Hematopoietic multipotent progenitor cell treated with erythropoietin and hydrocortisone succinate and interleukin-3 and kit ligand, for 8 days (in vitro differentiated cells): ENCODE data around the gene MAGT1.
"Not testable (repeated sequence)": the region's sequence is repeated elsewhere in the genome, so short reads cannot be mapped to it uniquely, and the experiment has no call there.

Source experiments
- DNase-seq: peaks from one replicate; pipeline ENCODE4 v3.0.0-alpha.2; 2015

The MAGT1 gene

GRCh38 chrX:77821989-77822388, 73.2 kb downstream of the MAGT1 start:
- DNase-seq, result not testable (repeated sequence)

- DNase-seq, result no peak
These were observed 75.0 kb downstream of the MAGT1 start for GRCh38 chrX:77820091-77820727.

GRCh38 chrX:77814210-77814609, 81.0 kb downstream of the MAGT1 start:
- DNase-seq, result no peak

- DNase-seq, result no peak
These were observed 93.0 kb downstream of the MAGT1 start for GRCh38 chrX:77802201-77802600.

GRCh38 chrX:77795124-77795523, 100.1 kb downstream of the MAGT1 start:
- no peak for DNase-seq

- DNase-seq, result no peak
These were observed 101.3 kb downstream of the MAGT1 start for GRCh38 chrX:77793946-77794345.

GRCh38 chrX:77788050-77788449, 107.2 kb downstream of the MAGT1 start:
- DNase-seq, result peak; percentile 87

- DNase-seq, result no peak
These were observed 108.9 kb downstream of the MAGT1 start for GRCh38 chrX:77786365-77786680.

GRCh38 chrX:77785486-77786364, 109.5 kb downstream of the MAGT1 start, which contains the start of gene ATRX:
Gene ATRX, minus strand, starts transcription at chrX:77786216. Its CDS starts 215 bp downstream, at chrX:77786001.
- peak; percentile 90 for DNase-seq

- DNase-seq, result no peak
These were observed 115.5 kb downstream of the MAGT1 start for GRCh38 chrX:77779695-77780094.

GRCh38 chrX:77776659-77777058, 118.6 kb downstream of the MAGT1 start:
- no peak for DNase-seq
